HepG2 (cell line): ENCODE data around the gene ESRRB. TPM values are rescaled to one million over a fixed set of nuclear protein-coding genes. Genes with fewer than 3 reads are reported as not detected.

Experiments
- ATAC-seq: fragments of 200-7000 bp; cut with Tn5 transposase; 3 replicates; pipeline ENCODE4 v1.9.1; 2020; ENCODE audit warnings: mild to moderate bottlenecking, moderate library complexity
- BruUV-seq: library from RNA; stranded (reverse); fragments of 400-500 nt; replicated peaks from 2 replicates; lab custom pipeline; 2021; lab: Mats Ljungman, UMichigan
- CTCF ChIA-PET: fragments of 300-600 bp; formaldehyde crosslinking; extraction: SDS; loops from one replicate; lab custom pipeline; 2021; ENCODE audit warnings: low total read pairs, inconsistent platforms, low intra/inter-chr PET ratio; lab: Yijun Ruan, JAX
- POLR2A ChIA-PET: fragments of 350-600 bp; sonication (Branson Sonifier 250); formaldehyde crosslinking; loops from one replicate; lab custom pipeline; 2020; ENCODE audit warnings: antibody characterized with exemption, inconsistent platforms; lab: Yijun Ruan, JAX
- DNase-seq: peaks from one replicate; pipeline ENCODE4 v3.0.0-alpha.2; 2015; ENCODE audit warnings: low spot score
- FAIRE-seq: peaks from 3 replicates; lab custom pipeline; 2011; peaks lifted over from hg19 to GRCh38; lab: Jason Lieb, UNC
- H2AFZ ChIP-seq: one replicate; pipeline ENCODE4 v1.6.1; 2011; ENCODE audit warnings: low read length, inconsistent platforms
- H3K27ac ChIP-seq: fragments of 300-600 bp; 3 replicates; pipeline ENCODE4 v1.8.0; 2011; ENCODE audit warnings: mixed run types, mild to moderate bottlenecking, mixed read lengths, low read length, inconsistent platforms; ENCODE audit not compliant: insufficient read depth; ENCODE audit errors: extremely low read length
- H3K27me3 ChIP-seq, 2 experiments: fragments of 200-600 bp in 1 of 2; 2 replicates in 1 of 2; 3 replicates in 1 of 2; pipeline versions ENCODE4 v1.6.0 to v1.8.0; 2011; ENCODE audit warnings: low read length in 2 of 2, mild to moderate bottlenecking in 2 of 2, moderate library complexity in 2 of 2, inconsistent platforms in 1 of 2; ENCODE audit not compliant: insufficient read depth in 2 of 2, control insufficient read depth in 1 of 2
- H3K36me3 ChIP-seq, 2 experiments: fragments of 200-600 bp in 1 of 2; replicated peaks in 1 of 2; 2 replicates in 1 of 2; 3 replicates in 1 of 2; pipeline versions ENCODE4 v1.5.1 to v1.8.0; 2011; ENCODE audit warnings: low read length in 2 of 2, inconsistent platforms in 1 of 2; ENCODE audit not compliant: insufficient read depth in 2 of 2, control insufficient read depth in 1 of 2
- H3K4me1 ChIP-seq: 2 replicates; pipeline ENCODE4 v1.5.1; 2012; ENCODE audit warnings: low read length, inconsistent platforms; ENCODE audit not compliant: insufficient read depth
- H3K4me2 ChIP-seq: 2 replicates; pipeline ENCODE4 v1.6.0; 2011; ENCODE audit warnings: low read depth, low read length, inconsistent platforms
- H3K4me3 ChIP-seq, 3 experiments: fragments of 200-600 bp in 1 of 3; sonication (generic), shearing (Covaris generic) in 1 of 3; replicated peaks in 1 of 3; 2 replicates each; pipeline ENCODE4 v1.5.1; 2011 to 2016; ENCODE audit warnings: low read length in 3 of 3, inconsistent platforms in 2 of 3, low read depth in 2 of 3, mild to moderate bottlenecking in 2 of 3, control low read depth in 1 of 3, mixed read lengths in 1 of 3; ENCODE audit not compliant: insufficient read depth in 1 of 3
- H3K79me2 ChIP-seq: one replicate; pipeline ENCODE4 v1.6.1; 2011; ENCODE audit warnings: low read length, inconsistent platforms; ENCODE audit not compliant: insufficient read depth
- H3K9ac ChIP-seq: 2 replicates; pipeline ENCODE4 v1.6.0; 2011; ENCODE audit warnings: mild to moderate bottlenecking, low read depth, low read length, inconsistent platforms; ENCODE audit not compliant: insufficient read depth
- H3K9me3 ChIP-seq: 2 replicates; pipeline ENCODE4 v1.5.1; 2012; ENCODE audit warnings: mild to moderate bottlenecking, low read length
- H4K20me1 ChIP-seq: 2 replicates; pipeline ENCODE4 v1.6.0; 2011; ENCODE audit warnings: inconsistent platforms, mild to moderate bottlenecking, low read length, moderate library complexity; ENCODE audit not compliant: insufficient read depth
- NFE2 ChIP-seq: sonication (generic); formaldehyde crosslinking; IDR thresholded peaks from 2 replicates; pipeline ENCODE4 v1.4.0; 2020; ENCODE audit warnings: missing genetic modification reagents
- PRDM15 ChIP-seq: sonication (generic); formaldehyde crosslinking; IDR thresholded peaks from 2 replicates; pipeline ENCODE4 v1.4.0; 2020; ENCODE audit warnings: missing genetic modification reagents
- YEATS4 ChIP-seq: sonication (generic); formaldehyde crosslinking; IDR thresholded peaks from 2 replicates; pipeline ENCODE4 v1.4.0; 2020; ENCODE audit warnings: missing genetic modification reagents, borderline replicate concordance
- ZBTB8A ChIP-seq: sonication (generic); formaldehyde crosslinking; IDR thresholded peaks from 2 replicates; pipeline ENCODE4 v1.4.0; 2020; ENCODE audit warnings: mild to moderate bottlenecking, low read depth, missing genetic modification reagents, borderline replicate concordance
- ZMAT5 ChIP-seq: sonication (generic); formaldehyde crosslinking; IDR thresholded peaks from 2 replicates; pipeline ENCODE4 v1.5.0; 2020; ENCODE audit warnings: mild to moderate bottlenecking, low read depth, missing genetic modification reagents, borderline replicate concordance
- ZNF142 ChIP-seq: sonication (generic); formaldehyde crosslinking; IDR thresholded peaks from 2 replicates; pipeline ENCODE4 v1.4.0; 2020; ENCODE audit warnings: missing genetic modification reagents
- ZNF205 ChIP-seq: IDR thresholded peaks from 2 replicates; pipeline ENCODE4 v1.6.1; 2018; ENCODE audit warnings: missing biosample characterization, missing genetic modification reagents
- ZNF670 ChIP-seq: sonication (generic); formaldehyde crosslinking; IDR thresholded peaks from 2 replicates; pipeline ENCODE4 v1.8.0; 2022; ENCODE audit warnings: mild to moderate bottlenecking, missing genetic modification reagents, borderline replicate concordance
- ZNF776 ChIP-seq: sonication (generic); formaldehyde crosslinking; IDR thresholded peaks from 2 replicates; pipeline ENCODE4 v1.4.0; 2020; ENCODE audit warnings: mild to moderate bottlenecking, missing genetic modification reagents
- WGBS: methylation state at CpG from one replicate; pipeline ENCODE4 v1.1.6; 2017; ENCODE audit warnings: low lambda C conversion rate; 5-methylcytosine and 5-hydroxymethylcytosine counted together
- in situ Hi-C: cut with HindIII; loops from 2 replicates; pipeline ENCODE4 v1.10.0; 2017; ENCODE audit warnings: low pct_unique_long_range_greater_than_20kb; ENCODE audit not compliant: extremely low pct_ligation_motif_present
- intact Hi-C: fragments of 100-400 bp; cut with micrococcal nuclease; formaldehyde crosslinking; loops from one replicate; pipeline ENCODE4 v1.10.0; 2022; ENCODE audit not compliant: unreplicated experiment
- polyA plus RNA-seq, 8 experiments: library from polyadenylated mRNA; depleted of rRNA in 3 of 8; stranded (reverse) in 7 of 8; unstranded in 1 of 8; fragments of >200 nt; fragmentation: Illumina TruSeq in 4 of 8; extraction: Trizol in 4 of 8; gene quantifications; 2 replicates each; pipeline versions ENCODE4 v1.2.1 to v1.2.3, GENCODE V29; 2011 to 2016; ENCODE audit warnings: low read depth in 4 of 8, missing spikeins in 1 of 8, mixed read lengths in 1 of 8; ENCODE audit not compliant: insufficient read depth in 1 of 8
- total RNA-seq, 5 experiments: library from RNA; depleted of rRNA; stranded (reverse); fragments of >200 nt; fragmentation: Illumina TruSeq; extraction: Trizol; gene quantifications; 2 replicates each; pipeline ENCODE4 v1.2.3, GENCODE V29; 2016; ENCODE audit warnings: low read depth in 1 of 5

Gene ESRRB
- total and polyA plus RNA-seq, 2 of the 13 experiments (the other 11 are each of a cell fraction or from before 2014, with no cell fraction given), result 0.04 to 0.33 TPM

- Histone ChIP-seq H3K79me2 (no peaks in the 10 kb centered on the region), H3K4me1 (no peaks in the 10 kb centered on the region), H4K20me1 (no peaks in the 10 kb centered on the region), H3K36me3 (no peaks in the 10 kb centered on the region), H3K4me2 (no peak overlapping the region), H3K9me3 (no peaks in the 10 kb centered on the region), H3K27me3 (peaks cover 3 to 40% of the 10 kb centered on the region in 2 experiments), H2AFZ (no peak overlapping the region), H3K27ac (no peak overlapping the region), H3K9ac (no peak overlapping the region), H3K4me3 (no peak overlapping the region)
- DNase-seq (no peak), FAIRE-seq (no peak), ATAC-seq (no peak)
- intact Hi-C loops (loop anchor here (10.0 kb wide), 1 partner anchor 262 kb away; no protein-coding TSS in a partner anchor), in situ Hi-C loops (loop anchor here (10.0 to 25.0 kb wide), 2 partner anchors 328 to 670 kb away; no protein-coding TSS in a partner anchor)
- TF ChIP-seq ZNF776 (CRISPR knock-in tag) (no peak), NFE2 (CRISPR knock-in tag) (no peak), ZBTB8A (CRISPR knock-in tag) (no peak), ZNF205 (CRISPR knock-in tag) (no peak), YEATS4 (CRISPR knock-in tag) (no peak), ZNF142 (no peak), ZNF670 (CRISPR knock-in tag) (no peak), ZMAT5 (CRISPR knock-in tag) (no peak), PRDM15 (CRISPR knock-in tag) (no peak)
- BruUV-seq, result no TSS peak
- CTCF ChIA-PET, result no interaction called here
- POLR2A ChIA-PET, result no interaction called here
- 0% methylated on average over 1 of the region's 1 CpG for WGBS
Observed at GRCh38 chr14:76382495-76382832, 6.5 kb downstream of the ESRRB start.
